PC-9 (cell line): ENCODE results near the gene SLC22A25.

ENCODE experiments used
- CTCF ChIP-seq: fragments of 200-600 bp; sonication (generic); conservative IDR thresholded peaks from 2 replicates; pipeline ENCODE4 v1.6.1; 2017; ENCODE audit warnings: mixed run types, antibody characterized with exemption, mild to moderate bottlenecking, moderate library complexity
- EZH2 ChIP-seq: fragments of 200-600 bp; sonication (generic); IDR thresholded peaks from 2 replicates; pipeline ENCODE4 v1.8.0; 2017; ENCODE audit warnings: antibody characterized with exemption, low read depth

GRCh38 chr11:63250162-63251050, 7.0 kb upstream of the SLC22A25 start:
- TF ChIP-seq CTCF (no peak), EZH2 (no peak)
